ENCODE measurements around the gene UQCRC1. TPM values are rescaled to one million over a fixed set of nuclear protein-coding genes. Genes with fewer than 3 reads are reported as not detected.
A peak's percentile ranks its signal among the peaks of the same experiment; 100 is the strongest.

Gene UQCRC1
- total RNA-seq (2021; ENCODE audit: unreplicated experiment): 227 TPM
- polyA plus RNA-seq (2012; ENCODE audit: insufficient read length): 288 TPM
- percentile 73 among the genes with signal in this experiment for Bru-seq, nascent RNA
- percentile 77 among the genes with signal in this experiment for BruChase-seq, experiment 1, labeled RNA remaining after a 2-hour chase
- BruChase-seq, experiment 2, labeled RNA remaining after a 6-hour chase: percentile 88 among the genes with signal in this experiment
- long read RNA-seq, transcript UQCRC1-201 (13 exons, 1,985 nt): major isoform, 508 of 719 reads
- long read RNA-seq, partial matches to known transcripts: 170 of 719 reads
- long read RNA-seq, other reads (novel, unspliced or antisense): 41 of 719 reads

DNA sequence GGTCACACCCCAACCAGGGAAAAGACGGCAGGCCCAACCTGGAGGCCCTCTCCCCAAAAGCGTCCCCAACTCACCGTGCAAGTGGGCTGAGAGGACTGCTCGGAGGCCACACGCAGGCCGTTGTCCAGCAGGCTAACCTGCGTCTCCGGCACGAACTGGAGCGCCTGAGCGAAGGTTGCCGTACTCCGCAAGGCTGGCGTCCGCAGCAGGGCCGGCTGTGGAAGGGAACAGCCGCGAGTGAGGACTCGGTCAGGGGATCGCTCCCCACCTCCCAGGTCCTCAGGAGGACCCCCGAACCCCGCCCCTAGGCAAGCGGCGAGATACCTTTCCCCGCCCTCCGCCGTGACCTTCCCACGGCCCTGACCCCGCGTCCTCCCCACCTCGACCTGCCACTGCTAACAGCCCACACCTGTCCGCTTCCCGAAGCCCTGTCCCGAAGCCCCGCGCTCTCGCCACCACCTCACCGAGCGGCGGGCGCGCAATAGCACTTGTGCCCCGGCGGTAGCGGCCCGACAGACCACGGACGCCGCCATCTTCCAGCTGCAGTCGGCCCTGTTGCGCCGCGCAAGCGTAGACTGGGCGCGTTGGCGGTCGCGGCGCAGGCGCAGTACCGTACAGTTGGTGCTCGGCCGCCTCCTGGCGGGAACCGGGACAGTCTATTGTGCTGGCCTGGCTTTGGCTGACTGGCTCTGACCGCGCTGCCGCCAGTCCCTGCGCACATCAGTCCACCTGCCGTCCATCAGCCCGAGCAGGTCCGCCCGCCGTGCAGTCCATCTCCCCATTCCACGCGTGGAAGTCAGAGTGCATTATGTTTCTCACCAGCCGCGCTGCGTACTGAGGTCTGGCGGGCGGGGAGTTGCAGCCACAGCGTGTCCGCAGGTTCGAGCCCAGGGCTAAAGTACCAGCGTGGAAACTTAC is at the start of gene UQCRC1:
Gene UQCRC1, minus strand, starts transcription at position 559 of the 918 bp plus-strand sequence. Its CDS starts 26 bp downstream, at position 533.
- in situ Hi-C loops (cut with HindIII; ENCODE audit: low pct_unique_long_range_greater_than_20kb, low sequenced_read_pairs): no loop called here
- H3K27ac ChIP-seq (ENCODE audit: low read length): peak within 1 kb of the TSS; percentile 86
- ATAC-seq (peak; percentile 100), DNase-seq (ENCODE audit: low read depth, low spot score) (peak; percentile 61)
- peak within 1 kb of the TSS; percentile 86 to 88 for H3K4me3 ChIP-seq (ENCODE audit: low read depth in 2 of 2, low read length in 2 of 2)
- ChIA-PET POLR2A (no interaction called here), CTCF (interaction anchor here (0.5 kb wide), 1 partner anchor 9 kb away, joined by 3 read pairs; no protein-coding TSS in a partner anchor)
- H3K9me3 ChIP-seq (ENCODE audit: control insufficient read depth, insufficient read depth, low read depth, low read length): no peaks in the 10 kb centered on the region
- H3K36me3 ChIP-seq (ENCODE audit: control insufficient read depth, insufficient read depth, low read length): peaks cover 12% of the 10 kb centered on the region
- intact Hi-C loops (cut with micrococcal nuclease; ENCODE audit: unreplicated experiment): no loop called here
- BruUV-seq (replicated peaks): no TSS peak
- H3K27me3 ChIP-seq (ENCODE audit: control insufficient read depth, insufficient read depth, low read length): no peaks in the 10 kb centered on the region
- TF ChIP-seq, protein P1, sequence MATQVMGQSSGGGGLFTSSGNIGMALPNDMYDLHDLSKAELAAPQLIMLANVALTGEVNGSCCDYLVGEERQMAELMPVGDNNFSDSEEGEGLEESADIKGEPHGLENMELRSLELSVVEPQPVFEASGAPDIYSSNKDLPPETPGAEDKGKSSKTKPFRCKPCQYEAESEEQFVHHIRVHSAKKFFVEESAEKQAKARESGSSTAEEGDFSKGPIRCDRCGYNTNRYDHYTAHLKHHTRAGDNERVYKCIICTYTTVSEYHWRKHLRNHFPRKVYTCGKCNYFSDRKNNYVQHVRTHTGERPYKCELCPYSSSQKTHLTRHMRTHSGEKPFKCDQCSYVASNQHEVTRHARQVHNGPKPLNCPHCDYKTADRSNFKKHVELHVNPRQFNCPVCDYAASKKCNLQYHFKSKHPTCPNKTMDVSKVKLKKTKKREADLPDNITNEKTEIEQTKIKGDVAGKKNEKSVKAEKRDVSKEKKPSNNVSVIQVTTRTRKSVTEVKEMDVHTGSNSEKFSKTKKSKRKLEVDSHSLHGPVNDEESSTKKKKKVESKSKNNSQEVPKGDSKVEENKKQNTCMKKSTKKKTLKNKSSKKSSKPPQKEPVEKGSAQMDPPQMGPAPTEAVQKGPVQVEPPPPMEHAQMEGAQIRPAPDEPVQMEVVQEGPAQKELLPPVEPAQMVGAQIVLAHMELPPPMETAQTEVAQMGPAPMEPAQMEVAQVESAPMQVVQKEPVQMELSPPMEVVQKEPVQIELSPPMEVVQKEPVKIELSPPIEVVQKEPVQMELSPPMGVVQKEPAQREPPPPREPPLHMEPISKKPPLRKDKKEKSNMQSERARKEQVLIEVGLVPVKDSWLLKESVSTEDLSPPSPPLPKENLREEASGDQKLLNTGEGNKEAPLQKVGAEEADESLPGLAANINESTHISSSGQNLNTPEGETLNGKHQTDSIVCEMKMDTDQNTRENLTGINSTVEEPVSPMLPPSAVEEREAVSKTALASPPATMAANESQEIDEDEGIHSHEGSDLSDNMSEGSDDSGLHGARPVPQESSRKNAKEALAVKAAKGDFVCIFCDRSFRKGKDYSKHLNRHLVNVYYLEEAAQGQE (IDR thresholded peaks at IDR 0.05; ENCODE audit: insufficient read depth in 1 of 2, low read depth in 2 of 2, low read length in 1 of 2): no peak
- TF ChIP-seq SIN3A (IDR thresholded peaks at IDR 0.05; ENCODE audit: borderline replicate concordance, insufficient read depth, low read depth, low read length): no peak
- peak; percentile 86 for TF ChIP-seq POLR2AphosphoS5 (IDR thresholded peaks at IDR 0.05; ENCODE audit: low read depth, low read length)
- no peak for TF ChIP-seq TCF7L2 (IDR thresholded peaks at IDR 0.05; ENCODE audit: low read depth, low read length)
- TF ChIP-seq, protein P2, sequence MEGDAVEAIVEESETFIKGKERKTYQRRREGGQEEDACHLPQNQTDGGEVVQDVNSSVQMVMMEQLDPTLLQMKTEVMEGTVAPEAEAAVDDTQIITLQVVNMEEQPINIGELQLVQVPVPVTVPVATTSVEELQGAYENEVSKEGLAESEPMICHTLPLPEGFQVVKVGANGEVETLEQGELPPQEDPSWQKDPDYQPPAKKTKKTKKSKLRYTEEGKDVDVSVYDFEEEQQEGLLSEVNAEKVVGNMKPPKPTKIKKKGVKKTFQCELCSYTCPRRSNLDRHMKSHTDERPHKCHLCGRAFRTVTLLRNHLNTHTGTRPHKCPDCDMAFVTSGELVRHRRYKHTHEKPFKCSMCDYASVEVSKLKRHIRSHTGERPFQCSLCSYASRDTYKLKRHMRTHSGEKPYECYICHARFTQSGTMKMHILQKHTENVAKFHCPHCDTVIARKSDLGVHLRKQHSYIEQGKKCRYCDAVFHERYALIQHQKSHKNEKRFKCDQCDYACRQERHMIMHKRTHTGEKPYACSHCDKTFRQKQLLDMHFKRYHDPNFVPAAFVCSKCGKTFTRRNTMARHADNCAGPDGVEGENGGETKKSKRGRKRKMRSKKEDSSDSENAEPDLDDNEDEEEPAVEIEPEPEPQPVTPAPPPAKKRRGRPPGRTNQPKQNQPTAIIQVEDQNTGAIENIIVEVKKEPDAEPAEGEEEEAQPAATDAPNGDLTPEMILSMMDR (IDR thresholded peaks at IDR 0.05): peak; percentile 80; the same call in 1 of the 2 replicates
- H3K4me1 ChIP-seq (ENCODE audit: control insufficient read depth, insufficient read depth, low read length): peaks cover 6% of the 10 kb centered on the region

DNA sequence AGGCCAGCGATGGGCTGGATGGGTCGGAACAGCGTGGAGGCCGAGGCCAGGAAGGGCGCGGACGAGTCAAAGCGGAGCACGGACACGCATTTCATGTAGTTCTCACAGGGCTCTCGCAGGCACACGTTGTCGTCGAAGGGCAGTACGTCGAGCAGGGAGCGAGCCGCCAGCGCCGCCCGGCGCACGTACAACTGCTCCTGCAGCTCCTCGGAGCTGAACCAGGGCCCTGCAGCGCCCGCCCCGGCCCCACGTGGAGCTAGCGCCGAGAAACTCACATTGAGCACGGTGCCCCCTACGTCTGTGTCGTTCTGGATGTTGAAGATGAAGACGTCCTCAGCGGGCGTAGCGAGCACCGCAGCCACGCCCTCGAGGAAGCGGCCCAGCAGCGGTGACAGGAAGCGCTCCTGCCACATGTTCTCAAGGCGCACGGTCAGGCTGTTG is 47.4 kb upstream of the UQCRC1 start:
- no TSS peak for BruUV-seq (replicated peaks)
- no peaks in the 10 kb centered on the region for H3K36me3 ChIP-seq (ENCODE audit: control insufficient read depth, insufficient read depth, low read length)
- no peak overlapping the region for H3K4me3 ChIP-seq (ENCODE audit: low read depth in 2 of 2, low read length in 2 of 2)
- ChIA-PET POLR2A (no interaction called here), CTCF (no interaction called here)
- H3K9me3 ChIP-seq (ENCODE audit: control insufficient read depth, insufficient read depth, low read depth, low read length): no peaks in the 10 kb centered on the region
- DNase-seq (ENCODE audit: low read depth, low spot score) (no peak), ATAC-seq (no peak)
- no peaks in the 10 kb centered on the region for H3K27me3 ChIP-seq (ENCODE audit: control insufficient read depth, insufficient read depth, low read length)
- TF ChIP-seq TCF7L2 (IDR thresholded peaks at IDR 0.05; ENCODE audit: low read depth, low read length): no peak
- TF ChIP-seq, protein P1 (IDR thresholded peaks at IDR 0.05; ENCODE audit: insufficient read depth in 1 of 2, low read depth in 2 of 2, low read length in 1 of 2): no peak
- TF ChIP-seq POLR2AphosphoS5 (IDR thresholded peaks at IDR 0.05; ENCODE audit: low read depth, low read length): no peak
- TF ChIP-seq, protein P2 (IDR thresholded peaks at IDR 0.05): no peak
- TF ChIP-seq SIN3A (IDR thresholded peaks at IDR 0.05; ENCODE audit: borderline replicate concordance, insufficient read depth, low read depth, low read length): no peak
- H3K4me1 ChIP-seq (ENCODE audit: control insufficient read depth, insufficient read depth, low read length): no peaks in the 10 kb centered on the region
- in situ Hi-C loops (cut with HindIII; ENCODE audit: low pct_unique_long_range_greater_than_20kb, low sequenced_read_pairs) (no loop called here), intact Hi-C loops (cut with micrococcal nuclease; ENCODE audit: unreplicated experiment) (no loop called here)
- 0 out of 2 replicates have a peak overlapping the region, but pooled peaks have one; percentile 17 for H3K27ac ChIP-seq (ENCODE audit: low read length)
